SH-SY5Y (cell line): ENCODE measurements around the gene PRC1.

Experiments used
- GATA2 ChIP-seq: IDR thresholded peaks from 2 replicates; pipeline ENCODE4 v1.6.1; 2011; ENCODE audit warnings: mild to moderate bottlenecking, low read depth, low read length
- GATA3 ChIP-seq: IDR thresholded peaks from 2 replicates; pipeline ENCODE4 v1.6.1; 2011; ENCODE audit warnings: low read depth, mild to moderate bottlenecking, low read length, moderate library complexity

The PRC1 gene

GRCh38 chr15:90953947-90954711, 40.2 kb downstream of the PRC1 start:
- TF ChIP-seq GATA3 (no peak), GATA2 (no peak)

- TF ChIP-seq GATA3 (no peak), GATA2 (no peak)
These were observed 41.2 kb downstream of the PRC1 start for GRCh38 chr15:90952901-90953677.

- no peak for TF ChIP-seq GATA3
- TF ChIP-seq GATA2 = no peak
These were observed 43.7 kb downstream of the PRC1 start for GRCh38 chr15:90950676-90951075.

GRCh38 chr15:90949979-90950675, 44.2 kb downstream of the PRC1 start:
- TF ChIP-seq GATA2 (no peak), GATA3 (no peak)

DNA sequence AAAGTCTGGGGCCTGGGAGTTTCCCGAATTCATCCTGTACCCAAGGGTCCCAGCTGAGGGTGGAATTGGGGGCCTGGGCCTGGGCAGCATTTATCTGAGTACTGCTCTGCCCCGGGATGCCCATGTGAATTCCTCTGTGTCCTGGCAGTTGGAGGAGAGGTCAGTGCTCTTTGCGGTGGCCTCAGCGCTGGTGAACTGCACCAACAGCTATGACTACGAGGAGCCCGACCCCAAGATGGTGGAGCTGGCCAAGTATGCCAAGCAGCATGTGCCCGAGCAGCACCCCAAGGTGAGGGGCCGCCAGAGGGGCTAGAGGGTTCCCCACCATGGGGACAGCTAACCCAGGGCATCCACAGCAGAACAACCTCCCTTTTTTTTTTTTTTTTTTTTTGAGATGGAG, 45.8 kb downstream of the PRC1 start:
- TF ChIP-seq GATA3 (no peak), GATA2 (no peak)

DNA sequence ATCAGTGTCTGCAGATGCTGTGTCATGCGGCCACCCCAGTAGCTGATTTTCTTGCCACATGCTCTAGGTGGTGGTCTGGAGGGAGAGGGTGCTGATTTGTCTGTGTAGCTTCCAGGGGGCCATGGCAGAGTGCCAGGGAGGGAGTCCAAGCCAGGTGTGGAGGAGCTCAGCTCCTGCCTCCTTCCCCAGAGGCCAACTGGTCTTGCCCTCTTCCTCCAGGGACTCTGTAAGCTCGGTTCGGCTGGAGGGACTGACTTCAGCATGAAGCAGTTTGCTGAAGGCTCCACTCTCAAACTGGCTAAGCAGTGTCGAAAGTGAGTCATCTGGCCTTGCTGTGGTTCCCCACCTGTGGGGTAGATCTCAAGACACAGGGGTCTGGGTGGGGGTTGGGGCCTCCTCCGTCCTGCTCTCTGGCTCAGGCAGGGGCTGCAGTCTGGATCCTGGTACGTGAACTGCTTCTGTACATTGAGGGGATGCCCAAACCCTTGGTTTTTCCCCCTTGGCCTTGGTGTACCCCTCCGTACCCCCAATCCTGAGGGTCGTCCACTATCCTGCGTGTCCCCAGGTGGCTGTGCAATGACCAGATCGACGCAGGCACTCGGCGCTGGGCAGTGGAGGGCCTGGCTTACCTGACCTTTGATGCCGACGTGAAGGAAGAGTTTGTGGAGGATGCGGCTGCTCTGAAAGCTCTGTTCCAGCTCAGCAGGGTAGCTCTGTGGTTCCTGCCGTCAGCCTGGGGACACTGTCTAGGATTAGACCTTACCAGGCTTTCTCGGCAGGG, 46.6 kb downstream of the PRC1 start:
- no peak for TF ChIP-seq GATA3
- no peak for TF ChIP-seq GATA2

GRCh38 chr15:90946941-90947576, 47.3 kb downstream of the PRC1 start:
- TF ChIP-seq GATA3 (no peak), GATA2 (no peak)

- no peak for TF ChIP-seq GATA3
- TF ChIP-seq GATA2 = no peak
These were observed 47.8 kb downstream of the PRC1 start for GRCh38 chr15:90946538-90946937.

DNA sequence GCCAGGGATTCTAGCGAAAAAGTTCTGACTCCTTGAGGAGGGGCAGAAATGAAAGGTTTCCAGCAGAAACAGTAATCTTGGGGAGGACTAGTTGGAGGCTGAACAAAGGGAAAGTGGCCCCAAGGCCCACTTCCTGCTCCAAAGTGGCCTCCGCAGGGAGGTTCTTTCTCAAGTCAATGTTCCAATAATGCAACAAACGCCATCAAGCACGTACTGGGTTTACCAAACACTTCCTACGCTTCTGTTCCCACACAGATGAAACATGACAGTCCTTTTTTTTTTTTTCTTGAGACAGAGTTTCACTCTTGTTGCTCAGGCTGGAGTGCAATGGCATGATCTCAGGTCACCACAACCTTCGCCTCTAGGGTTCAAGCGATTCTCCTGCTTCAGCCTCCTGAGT, 49.2 kb downstream of the PRC1 start:
- TF ChIP-seq GATA2 = no peak
- no peak for TF ChIP-seq GATA3

- TF ChIP-seq GATA2 = no peak
- no peak for TF ChIP-seq GATA3
These were observed 51.8 kb downstream of the PRC1 start for GRCh38 chr15:90942354-90943120.

GRCh38 chr15:90941038-90941437, 53.3 kb downstream of the PRC1 start:
- TF ChIP-seq GATA3 = no peak
- TF ChIP-seq GATA2 = no peak

GRCh38 chr15:90939756-90940155, 54.6 kb downstream of the PRC1 start:
- TF ChIP-seq GATA3 = no peak
- no peak for TF ChIP-seq GATA2

DNA sequence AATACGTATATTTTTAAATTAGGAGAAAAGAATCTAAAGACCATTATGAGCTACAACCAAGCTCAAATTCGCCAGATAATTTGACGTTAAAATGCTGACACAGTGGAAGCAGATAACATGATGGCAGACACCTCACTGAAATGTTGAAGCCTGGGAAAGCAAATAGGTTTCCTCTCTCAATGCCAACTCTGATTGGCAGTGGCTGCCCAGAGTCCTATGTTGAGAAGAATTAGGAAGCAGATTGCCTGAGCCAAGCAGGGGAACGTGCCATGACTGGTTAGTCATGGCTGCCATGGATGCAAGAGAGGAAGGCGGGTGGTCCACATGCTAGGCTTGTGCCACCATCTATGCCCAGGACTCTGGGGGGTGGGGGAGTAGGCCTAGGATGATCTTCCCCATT, 56.1 kb downstream of the PRC1 start:
- TF ChIP-seq GATA2 (no peak), GATA3 (no peak)
